ENCODE measurements around the gene CCL7.
A peak's percentile ranks its signal among the peaks of the same experiment; 100 is the strongest.

The CCL7 gene

DNA sequence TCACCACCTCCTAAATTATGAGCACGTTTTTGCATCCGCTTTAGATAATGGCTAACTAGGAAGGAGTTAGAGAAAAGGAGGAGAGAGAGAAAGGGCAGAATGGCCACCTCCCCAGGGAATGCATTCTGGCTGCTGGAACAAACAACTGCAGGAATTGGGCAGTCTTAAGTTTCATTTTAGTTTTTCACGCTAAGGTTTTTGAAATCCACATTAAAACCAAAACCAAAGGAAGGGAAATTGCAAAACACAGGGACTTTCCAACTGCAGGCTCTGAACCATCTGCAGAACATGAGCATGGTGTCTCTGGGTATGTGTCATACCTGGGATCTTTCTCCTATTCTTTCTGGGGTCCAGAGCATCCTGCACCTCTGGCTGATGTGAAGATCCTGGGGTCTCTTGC, 37.1 kb downstream of the CCL7 start:
- in situ Hi-C loops (cut with HindIII; ENCODE audit: low pct_ligation_motif_present, low pct_unique_long_range_greater_than_20kb, low sequenced_read_pairs), result loop anchor here (25.0 kb wide), 1 partner anchor 95 kb away; no protein-coding TSS in a partner anchor
- no peak for DNase-seq

GRCh38 chr17:34308371-34308770, 38.4 kb downstream of the CCL7 start:
- in situ Hi-C loops (cut with HindIII; ENCODE audit: low pct_ligation_motif_present, low pct_unique_long_range_greater_than_20kb, low sequenced_read_pairs), result loop anchor here (25.0 kb wide), 1 partner anchor 96 kb away; no protein-coding TSS in a partner anchor
- no peak for DNase-seq

DNA sequence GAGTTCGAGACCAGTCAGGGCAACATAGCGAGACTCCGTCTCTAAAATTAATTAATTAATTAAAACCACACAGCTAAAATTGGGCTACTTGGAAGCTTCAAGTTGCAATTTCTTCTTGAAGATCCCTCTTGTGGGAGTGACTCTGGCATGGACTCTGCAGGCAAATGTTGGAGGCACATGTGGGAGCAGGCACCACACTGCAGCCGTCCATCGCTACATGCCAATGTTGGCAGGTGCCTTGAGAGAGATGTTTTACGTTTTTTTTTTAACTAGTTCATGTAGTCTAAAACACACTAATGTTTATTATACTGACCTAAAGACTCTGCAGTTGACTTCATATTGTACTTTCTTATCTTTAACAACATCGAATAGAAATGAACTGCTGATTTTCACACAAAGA, 41.3 kb downstream of the CCL7 start:
- DNase-seq, result no peak
- in situ Hi-C loops (cut with HindIII; ENCODE audit: low pct_ligation_motif_present, low pct_unique_long_range_greater_than_20kb, low sequenced_read_pairs), result loop anchor here (25.0 kb wide), 1 partner anchor 99 kb away; no protein-coding TSS in a partner anchor

GRCh38 chr17:34312080-34312479, 42.1 kb downstream of the CCL7 start:
- in situ Hi-C loops (cut with HindIII; ENCODE audit: low pct_ligation_motif_present, low pct_unique_long_range_greater_than_20kb, low sequenced_read_pairs), result loop anchor here (25.0 kb wide), 1 partner anchor 100 kb away; no protein-coding TSS in a partner anchor
- no peak for DNase-seq

GRCh38 chr17:34313164-34313563, 43.1 kb downstream of the CCL7 start:
- no peak for DNase-seq
- in situ Hi-C loops (cut with HindIII; ENCODE audit: low pct_ligation_motif_present, low pct_unique_long_range_greater_than_20kb, low sequenced_read_pairs), result loop anchor here (25.0 kb wide), 1 partner anchor 101 kb away; no protein-coding TSS in a partner anchor

DNA sequence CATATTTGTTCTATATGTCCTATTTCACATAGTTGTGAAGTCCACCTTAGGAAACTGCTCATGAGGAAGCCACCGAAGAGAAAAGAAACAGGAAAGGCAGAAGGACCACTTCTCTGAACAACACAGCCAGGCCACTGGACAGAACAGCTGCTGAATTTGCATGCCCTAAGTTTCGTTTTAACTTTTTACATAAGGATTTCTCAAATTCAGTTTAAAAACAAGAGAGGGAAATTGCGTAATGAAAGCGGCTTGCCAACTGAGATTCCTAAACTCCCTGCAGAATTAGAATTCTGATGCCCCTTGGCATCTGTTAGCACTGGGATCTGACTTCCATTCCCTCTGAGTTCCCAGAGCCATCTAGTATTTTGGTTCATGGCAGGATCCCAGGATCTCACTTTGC, 44.3 kb downstream of the CCL7 start:
- in situ Hi-C loops (cut with HindIII; ENCODE audit: low pct_ligation_motif_present, low pct_unique_long_range_greater_than_20kb, low sequenced_read_pairs), result loop anchor here (25.0 kb wide), 1 partner anchor 102 kb away; no protein-coding TSS in a partner anchor
- DNase-seq, result no peak

DNA sequence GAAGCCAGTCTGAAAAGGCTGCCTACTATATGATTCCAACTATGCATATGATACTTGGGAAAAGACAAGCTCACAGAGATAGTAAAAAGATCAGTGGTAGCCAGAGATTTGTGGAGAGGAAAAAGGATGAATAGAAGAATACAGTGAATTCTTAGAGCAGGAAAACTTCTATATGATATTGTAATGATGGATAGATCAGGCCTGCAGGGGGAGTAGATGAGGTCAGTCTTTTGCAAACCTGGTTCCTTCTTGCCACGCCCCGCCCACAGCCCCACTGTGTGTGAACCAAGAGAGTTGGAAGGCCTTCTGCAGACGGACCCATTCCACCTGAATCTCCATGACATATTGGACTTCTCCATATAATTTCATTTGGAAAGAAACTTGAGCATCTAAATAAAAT, 48.5 kb downstream of the CCL7 start:
- peak; percentile 9 for DNase-seq
- in situ Hi-C loops (cut with HindIII; ENCODE audit: low pct_ligation_motif_present, low pct_unique_long_range_greater_than_20kb, low sequenced_read_pairs), result loop anchor here (25.0 kb wide), 1 partner anchor 106 kb away; no protein-coding TSS in a partner anchor

DNA sequence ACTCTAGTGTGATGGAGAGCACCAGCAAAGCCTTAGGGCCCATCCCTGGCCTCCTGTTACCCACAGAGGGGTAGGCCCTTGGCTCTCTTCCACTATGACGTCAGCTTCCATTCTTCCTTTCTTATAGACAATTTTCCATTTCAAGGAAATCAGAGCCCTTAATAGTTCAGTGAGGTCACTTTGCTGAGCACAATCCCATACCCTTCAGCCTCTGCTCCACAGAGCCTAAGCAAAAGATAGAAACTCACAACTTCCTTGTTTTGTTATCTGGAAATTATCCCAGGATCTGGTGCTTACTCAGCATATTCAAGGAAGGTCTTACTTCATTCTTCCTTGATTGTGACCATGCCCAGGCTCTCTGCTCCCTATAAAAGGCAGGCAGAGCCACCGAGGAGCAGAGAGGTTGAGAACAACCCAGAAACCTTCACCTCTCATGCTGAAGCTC, 49.0 kb downstream of the CCL7 start, which contains the start of gene CCL8:
CCL8 (plus strand) TSS at position 397 of the 445 bp plus-strand sequence. CDS start 67 bp downstream, outside the sequence.
- no peak for DNase-seq

More for the DNA sequence above, 49.0 kb downstream of the CCL7 start, which contains the start of gene CCL8:
- in situ Hi-C loops (cut with HindIII; ENCODE audit: low pct_ligation_motif_present, low pct_unique_long_range_greater_than_20kb, low sequenced_read_pairs), result loop anchor here (25.0 kb wide), 1 partner anchor 107 kb away; no protein-coding TSS in a partner anchor
